H9 (cell line): ENCODE results near the gene TMPRSS3. TPM values are rescaled to one million over a fixed set of nuclear protein-coding genes. Genes with fewer than 3 reads are reported as not detected.

ENCODE experiments used
- DNase-seq: peaks from one replicate; pipeline ENCODE4 v3.0.0-alpha.2; 2017
- H2AFZ ChIP-seq: one replicate; pipeline ENCODE4 v1.6.1; 2013; ENCODE audit warnings: mild to moderate bottlenecking, low read length, control low read depth, moderate library complexity
- H2AK5ac ChIP-seq: 2 replicates; pipeline ENCODE4 v1.6.1; 2013; ENCODE audit warnings: low read length, control low read depth, mixed read lengths; ENCODE audit not compliant: insufficient read length
- H2BK120ac ChIP-seq: one replicate; pipeline ENCODE4 v1.6.1; 2013; ENCODE audit warnings: low read depth, mild to moderate bottlenecking, low read length, control low read depth, inconsistent platforms; ENCODE audit not compliant: poor library complexity, severe bottlenecking
- H2BK12ac ChIP-seq: 2 replicates; pipeline ENCODE4 v1.6.1; 2013; ENCODE audit warnings: low read length, control low read depth, mixed read lengths, low read depth; ENCODE audit not compliant: insufficient read length
- H2BK15ac ChIP-seq: 2 replicates; pipeline ENCODE4 v1.6.1; 2013; ENCODE audit warnings: low read depth, low read length, control low read depth
- H2BK20ac ChIP-seq: one replicate; pipeline ENCODE4 v1.6.1; 2013; ENCODE audit warnings: low read depth, mild to moderate bottlenecking, low read length, control low read depth, inconsistent platforms; ENCODE audit not compliant: poor library complexity, severe bottlenecking
- H2BK5ac ChIP-seq: 2 replicates; pipeline ENCODE4 v1.6.1; 2013; ENCODE audit warnings: low read length, control low read depth, mixed read lengths; ENCODE audit not compliant: insufficient read length
- H3K14ac ChIP-seq: 2 replicates; pipeline ENCODE4 v1.6.1; 2013; ENCODE audit warnings: low read length, control low read depth; ENCODE audit not compliant: insufficient read depth
- H3K18ac ChIP-seq: 2 replicates; pipeline ENCODE4 v1.6.1; 2013; ENCODE audit warnings: low read depth, mild to moderate bottlenecking, mixed read lengths, low read length, control low read depth; ENCODE audit not compliant: insufficient read length
- H3K23ac ChIP-seq: 2 replicates; pipeline ENCODE4 v1.6.1; 2013; ENCODE audit warnings: low read length, control low read depth, mixed read lengths, low read depth; ENCODE audit not compliant: insufficient read length
- H3K23me2 ChIP-seq: 2 replicates; pipeline ENCODE4 v1.6.1; 2013; ENCODE audit warnings: low read depth, mild to moderate bottlenecking, mixed read lengths, low read length, control low read depth; ENCODE audit not compliant: insufficient read length, poor library complexity, severe bottlenecking
- H3K27ac ChIP-seq: 2 replicates; pipeline ENCODE4 v1.5.1; 2013; ENCODE audit warnings: low read length, control low read depth, mixed read lengths, low read depth; ENCODE audit not compliant: insufficient read length
- H3K27me3 ChIP-seq: 2 replicates; pipeline ENCODE4 v1.6.1; 2013; ENCODE audit warnings: low read length, control low read depth, inconsistent platforms; ENCODE audit not compliant: insufficient read depth
- H3K4ac ChIP-seq: 2 replicates; pipeline ENCODE4 v1.6.1; 2013; ENCODE audit warnings: low read depth, mild to moderate bottlenecking, control low read depth, inconsistent platforms, low read length, moderate library complexity
- H3K4me1 ChIP-seq: 2 replicates; pipeline ENCODE4 v1.6.1; 2013; ENCODE audit warnings: low read length, control low read depth, inconsistent platforms; ENCODE audit not compliant: insufficient read depth
- H3K4me2 ChIP-seq: 2 replicates; pipeline ENCODE4 v1.6.1; 2013; ENCODE audit warnings: low read length, control low read depth, mixed read lengths; ENCODE audit not compliant: insufficient read length, insufficient read depth
- H3K56ac ChIP-seq: 2 replicates; pipeline ENCODE4 v1.6.1; 2013; ENCODE audit warnings: low read depth, mild to moderate bottlenecking, mixed read lengths, low read length, control low read depth; ENCODE audit not compliant: insufficient read length
- H3K79me1 ChIP-seq: 2 replicates; pipeline ENCODE4 v1.6.1; 2013; ENCODE audit warnings: low read depth, mild to moderate bottlenecking, moderate library complexity, low read length, control low read depth, inconsistent platforms; ENCODE audit not compliant: insufficient read depth, poor library complexity, severe bottlenecking
- H3K79me2 ChIP-seq: 2 replicates; pipeline ENCODE4 v1.6.1; 2013; ENCODE audit warnings: low read length, control low read depth, inconsistent platforms; ENCODE audit not compliant: insufficient read depth
- H3K9ac ChIP-seq: 2 replicates; pipeline ENCODE4 v1.6.1; 2013; ENCODE audit warnings: low read length, control low read depth, mixed read lengths; ENCODE audit not compliant: insufficient read length; ENCODE audit errors: extremely low read depth
- H3K9me3 ChIP-seq: one replicate; pipeline ENCODE4 v1.6.1; 2013; ENCODE audit warnings: low read depth, low read length, inconsistent platforms; ENCODE audit not compliant: control insufficient read depth
- H3T11ph ChIP-seq: one replicate; pipeline ENCODE4 v1.6.1; 2013; ENCODE audit warnings: mild to moderate bottlenecking, low read length, control low read depth, inconsistent platforms
- H4K20me1 ChIP-seq: one replicate; pipeline ENCODE4 v1.6.1; 2013; ENCODE audit not compliant: control insufficient read depth, insufficient read length, insufficient read depth
- H4K5ac ChIP-seq: 2 replicates; pipeline ENCODE4 v1.6.1; 2013; ENCODE audit warnings: low read depth, mild to moderate bottlenecking, mixed read lengths, low read length, control low read depth; ENCODE audit not compliant: insufficient read length
- H4K8ac ChIP-seq: replicated peaks from 2 replicates; pipeline ENCODE4 v1.6.1; 2013; ENCODE audit warnings: low read length, control low read depth, mixed read lengths, low read depth; ENCODE audit not compliant: insufficient read length
- H4K91ac ChIP-seq: 2 replicates; pipeline ENCODE4 v1.6.1; 2013; ENCODE audit warnings: low read depth, mild to moderate bottlenecking, moderate library complexity, mixed read lengths, low read length, control low read depth; ENCODE audit not compliant: insufficient read length
- H3K27ac Mint-ChIP-seq, 3 experiments: 2 replicates in 2 of 3; 3 replicates in 1 of 3; pipeline ENCODE4 v1.8.0; 2020 to 2021; ENCODE audit warnings: mixed read lengths in 3 of 3, mild to moderate bottlenecking in 1 of 3, moderate library complexity in 1 of 3
- H3K27me3 Mint-ChIP-seq: 2 replicates; pipeline ENCODE4 v1.8.0; 2021; ENCODE audit warnings: low read depth, mild to moderate bottlenecking, moderate library complexity, mixed read lengths
- H3K36me3 Mint-ChIP-seq, 3 experiments: 2 replicates in 2 of 3; 3 replicates in 1 of 3; pipeline ENCODE4 v1.8.0; 2020 to 2021; ENCODE audit warnings: low read depth in 3 of 3, mixed read lengths in 3 of 3; ENCODE audit not compliant: insufficient read depth in 1 of 3
- H3K4me1 Mint-ChIP-seq, 2 experiments: 2 replicates each; pipeline ENCODE4 v1.8.0; 2020; ENCODE audit warnings: mixed read lengths in 2 of 2
- H3K4me3 Mint-ChIP-seq, 2 experiments: 2 replicates in 1 of 2; 3 replicates in 1 of 2; pipeline ENCODE4 v1.8.0; 2020 to 2021; ENCODE audit warnings: mild to moderate bottlenecking in 2 of 2, mixed read lengths in 2 of 2, moderate library complexity in 1 of 2
- H3K9me3 Mint-ChIP-seq, 2 experiments: 2 replicates in 1 of 2; 3 replicates in 1 of 2; pipeline ENCODE4 v1.8.0; 2020; ENCODE audit warnings: mild to moderate bottlenecking in 2 of 2, mixed read lengths in 2 of 2, moderate library complexity in 1 of 2
- WGBS: extraction: QIAGEN DNeasy Blood & Tissue Kit; methylation state at CpG from one replicate; pipeline ENCODE4 v1.1.7; 2013; ENCODE audit warnings: missing lambda C conversion rate, low lambda C conversion rate, mixed read lengths; ENCODE audit not compliant: insufficient read length; ENCODE audit errors: extremely low coverage; 5-methylcytosine and 5-hydroxymethylcytosine counted together
- total RNA-seq: library from RNA; stranded (reverse); gene quantifications from 2 replicates; pipeline ENCODE4 v1.2.1, GENCODE V29; 2021
- TF ChIP-seq, protein P1 (sequence below): fragments of 200-600 bp; sonication (generic); conservative IDR thresholded peaks from 3 replicates; pipeline ENCODE4 v1.8.0; 2021; ENCODE audit warnings: antibody characterized with exemption, mild to moderate bottlenecking

TMPRSS3 gene
- total RNA-seq, 1 experiment from 2014 or later = 0.31 TPM

DNA sequence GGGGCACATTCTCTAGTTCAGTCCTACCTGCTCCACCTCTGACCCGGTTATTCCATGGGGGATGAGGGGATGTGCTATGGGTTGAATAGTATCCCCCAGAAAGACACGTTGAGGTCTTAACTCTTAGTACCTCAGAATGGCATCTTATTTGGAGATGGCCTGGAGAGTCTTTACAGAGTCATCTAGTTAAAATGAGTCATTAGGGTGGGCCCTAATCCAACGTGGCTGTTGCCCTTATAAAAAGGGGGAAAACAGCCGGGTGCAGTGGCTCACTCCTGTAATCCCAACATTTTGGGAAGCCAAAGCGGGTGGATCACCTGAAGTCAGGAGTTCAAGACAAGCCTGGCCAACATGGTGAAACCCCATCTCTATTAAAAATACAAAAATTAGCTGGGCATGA lies 5.7 kb downstream of the TMPRSS3 start:
- Mint-ChIP-seq H3K27me3 (peaks cover 25% of the 10 kb centered on the region), H3K27ac (no peak overlapping the region; a peak in 1 of 7 replicates), H3K4me1 (peaks cover 37 to 40% of the 10 kb centered on the region in 2 experiments), H3K36me3 (peaks cover 0 to 2% (median 0%) of the 10 kb centered on the region in 3 experiments; a peak in 2 of 7 replicates), H3K9me3 (peaks cover 0 to 7% of the 10 kb centered on the region in 2 experiments; a peak in 1 of 5 replicates), H3K4me3 (no peak overlapping the region)
- no peak for DNase-seq
- TF ChIP-seq, protein P1, sequence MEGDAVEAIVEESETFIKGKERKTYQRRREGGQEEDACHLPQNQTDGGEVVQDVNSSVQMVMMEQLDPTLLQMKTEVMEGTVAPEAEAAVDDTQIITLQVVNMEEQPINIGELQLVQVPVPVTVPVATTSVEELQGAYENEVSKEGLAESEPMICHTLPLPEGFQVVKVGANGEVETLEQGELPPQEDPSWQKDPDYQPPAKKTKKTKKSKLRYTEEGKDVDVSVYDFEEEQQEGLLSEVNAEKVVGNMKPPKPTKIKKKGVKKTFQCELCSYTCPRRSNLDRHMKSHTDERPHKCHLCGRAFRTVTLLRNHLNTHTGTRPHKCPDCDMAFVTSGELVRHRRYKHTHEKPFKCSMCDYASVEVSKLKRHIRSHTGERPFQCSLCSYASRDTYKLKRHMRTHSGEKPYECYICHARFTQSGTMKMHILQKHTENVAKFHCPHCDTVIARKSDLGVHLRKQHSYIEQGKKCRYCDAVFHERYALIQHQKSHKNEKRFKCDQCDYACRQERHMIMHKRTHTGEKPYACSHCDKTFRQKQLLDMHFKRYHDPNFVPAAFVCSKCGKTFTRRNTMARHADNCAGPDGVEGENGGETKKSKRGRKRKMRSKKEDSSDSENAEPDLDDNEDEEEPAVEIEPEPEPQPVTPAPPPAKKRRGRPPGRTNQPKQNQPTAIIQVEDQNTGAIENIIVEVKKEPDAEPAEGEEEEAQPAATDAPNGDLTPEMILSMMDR = no peak
- Histone ChIP-seq H2BK20ac (no peak overlapping the region), H4K8ac (no peak overlapping the region), H3K56ac (no peak overlapping the region), H4K20me1 (peaks cover 2% of the 10 kb centered on the region), H2AK5ac (no peak overlapping the region), H3K27ac (no peak overlapping the region), H2BK12ac (no peak overlapping the region), H4K91ac (no peak overlapping the region), H2BK15ac (no peak overlapping the region), H3K4me1 (peaks cover 6% of the 10 kb centered on the region; the same call in 1 of the 2 replicates), H3K14ac (no peak overlapping the region), H3K23ac (no peak overlapping the region), H3K23me2 (no peaks in the 10 kb centered on the region), H2AFZ (no peak overlapping the region), H3K9ac (no peak overlapping the region), H3K4me2 (no peak overlapping the region), H3K9me3 (no peaks in the 10 kb centered on the region), H3K79me2 (no peaks in the 10 kb centered on the region), H3K27me3 (no peaks in the 10 kb centered on the region), H3K4ac (no peak overlapping the region), H3T11ph (no peak overlapping the region), H4K5ac (no peak overlapping the region), H2BK120ac (no peak overlapping the region), H3K18ac (no peak overlapping the region), H3K79me1 (no peaks in the 10 kb centered on the region), H2BK5ac (no peak overlapping the region)
- no CpG with 5 or more reads among the region's 5 CpGs for WGBS
